GM12874 (cell line): ENCODE data around the gene CSPG4.

Experiments used
- CTCF ChIP-seq: IDR thresholded peaks from 2 replicates; pipeline ENCODE4 v1.5.1; 2011; ENCODE audit warnings: low read depth, mild to moderate bottlenecking, control low read depth, low read length, moderate library complexity; ENCODE audit not compliant: insufficient read depth

The CSPG4 gene

GRCh38 chr15:75696311-75696720 lies 16.3 kb downstream of the CSPG4 start:
- TF ChIP-seq CTCF: no peak

- TF ChIP-seq CTCF: no peak
Measured at GRCh38 chr15:75695634-75696310, 16.9 kb downstream of the CSPG4 start.

- no peak for TF ChIP-seq CTCF
Measured at GRCh38 chr15:75695220-75695619, 17.4 kb downstream of the CSPG4 start.

GRCh38 chr15:75694241-75695182 lies 18.1 kb downstream of the CSPG4 start:
- peak; percentile 78 for TF ChIP-seq CTCF

- no peak for TF ChIP-seq CTCF
Measured at GRCh38 chr15:75693501-75694240, 19.0 kb downstream of the CSPG4 start.

- no peak for TF ChIP-seq CTCF
Measured at GRCh38 chr15:75688831-75689230, 23.8 kb downstream of the CSPG4 start.

- TF ChIP-seq CTCF: no peak
Measured at GRCh38 chr15:75688278-75688557, 24.4 kb downstream of the CSPG4 start.
